VCaP (cell line): Measurements from ENCODE around the gene ERC2.

Experiments used
- H3K27ac ChIP-seq: fragments of 450-650 bp; 2 replicates; pipeline ENCODE4 v1.5.1; 2017
- TF ChIP-seq, protein P1 (sequence below): fragments of 450-650 bp; conservative IDR thresholded peaks from 2 replicates; pipeline ENCODE4 v1.5.1; 2017; ENCODE audit warnings: mild to moderate bottlenecking, moderate library complexity

ERC2 gene

DNA sequence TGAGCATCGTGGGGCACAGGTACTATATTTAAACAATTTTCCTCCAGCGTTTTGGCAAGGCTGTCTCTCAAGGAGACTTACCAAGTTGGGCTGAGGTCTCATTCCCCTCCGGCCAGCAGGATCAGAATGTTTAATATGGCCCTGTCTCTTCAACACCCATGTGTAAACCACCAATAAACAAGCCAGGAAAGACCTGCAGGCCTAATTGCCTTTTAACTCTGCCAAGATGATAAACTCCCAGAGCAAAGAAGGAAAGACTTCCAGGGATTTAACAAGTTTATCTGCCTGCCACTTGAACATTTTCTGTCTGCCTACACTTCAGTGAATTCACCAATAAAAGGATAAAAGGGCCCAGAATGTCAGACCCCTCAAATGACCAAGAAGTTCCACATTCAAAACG lies 850.9 kb downstream of the ERC2 start:
- TF ChIP-seq, protein P1, sequence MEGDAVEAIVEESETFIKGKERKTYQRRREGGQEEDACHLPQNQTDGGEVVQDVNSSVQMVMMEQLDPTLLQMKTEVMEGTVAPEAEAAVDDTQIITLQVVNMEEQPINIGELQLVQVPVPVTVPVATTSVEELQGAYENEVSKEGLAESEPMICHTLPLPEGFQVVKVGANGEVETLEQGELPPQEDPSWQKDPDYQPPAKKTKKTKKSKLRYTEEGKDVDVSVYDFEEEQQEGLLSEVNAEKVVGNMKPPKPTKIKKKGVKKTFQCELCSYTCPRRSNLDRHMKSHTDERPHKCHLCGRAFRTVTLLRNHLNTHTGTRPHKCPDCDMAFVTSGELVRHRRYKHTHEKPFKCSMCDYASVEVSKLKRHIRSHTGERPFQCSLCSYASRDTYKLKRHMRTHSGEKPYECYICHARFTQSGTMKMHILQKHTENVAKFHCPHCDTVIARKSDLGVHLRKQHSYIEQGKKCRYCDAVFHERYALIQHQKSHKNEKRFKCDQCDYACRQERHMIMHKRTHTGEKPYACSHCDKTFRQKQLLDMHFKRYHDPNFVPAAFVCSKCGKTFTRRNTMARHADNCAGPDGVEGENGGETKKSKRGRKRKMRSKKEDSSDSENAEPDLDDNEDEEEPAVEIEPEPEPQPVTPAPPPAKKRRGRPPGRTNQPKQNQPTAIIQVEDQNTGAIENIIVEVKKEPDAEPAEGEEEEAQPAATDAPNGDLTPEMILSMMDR = no peak
- peak overlapping the region; percentile 63 for H3K27ac ChIP-seq

DNA sequence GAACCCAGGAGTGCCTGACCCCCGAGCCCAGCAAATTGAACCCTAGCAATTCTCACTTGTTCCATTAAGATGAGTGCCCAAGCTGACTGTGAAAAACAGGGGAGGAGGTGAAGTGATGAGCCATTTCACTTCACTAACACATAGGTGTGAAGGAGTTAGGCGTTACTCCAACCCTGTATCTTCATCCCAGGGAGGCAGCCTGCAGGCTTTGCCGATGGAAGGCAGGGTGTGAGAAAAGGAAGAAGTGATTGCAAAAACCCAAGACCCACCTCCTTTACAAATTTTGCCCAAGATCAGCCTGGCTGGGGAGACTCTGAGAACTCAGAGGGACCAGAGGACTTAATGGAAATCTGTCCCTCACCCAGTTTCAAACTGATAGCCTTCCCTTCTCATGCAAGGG lies 851.5 kb downstream of the ERC2 start:
- TF ChIP-seq, protein P1 = no peak
- H3K27ac ChIP-seq = peak overlapping the region; percentile 63

DNA sequence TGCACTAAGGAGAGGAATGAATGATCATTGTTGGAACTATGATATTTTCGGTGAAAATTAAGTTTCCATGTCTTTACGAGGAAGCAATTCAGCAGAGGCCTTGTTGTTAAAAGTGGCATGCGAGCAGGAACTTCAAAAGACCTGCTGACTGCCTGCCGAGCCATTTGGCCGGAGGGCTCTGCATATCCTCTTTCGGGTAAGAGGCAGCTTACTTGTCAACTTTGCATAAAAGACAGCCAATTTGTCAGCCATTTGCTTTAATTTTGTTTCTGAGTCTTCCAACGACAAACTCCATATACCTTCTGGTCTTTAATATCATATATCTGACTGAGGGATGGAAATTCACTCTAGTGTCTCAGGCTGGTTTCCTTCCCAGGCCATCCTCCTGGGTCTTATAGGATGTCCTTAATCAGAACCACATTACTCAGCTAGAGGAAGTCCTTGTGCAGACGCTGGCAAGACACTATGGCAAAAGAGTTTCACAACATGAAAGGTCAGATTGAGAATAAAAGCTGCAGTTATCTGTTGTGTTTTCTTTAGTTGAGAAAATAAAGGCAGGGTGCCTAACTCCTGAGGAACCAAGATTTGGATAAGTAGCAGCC lies 852.5 kb downstream of the ERC2 start:
- TF ChIP-seq, protein P1 = no peak
- no peak overlapping the region for H3K27ac ChIP-seq

DNA sequence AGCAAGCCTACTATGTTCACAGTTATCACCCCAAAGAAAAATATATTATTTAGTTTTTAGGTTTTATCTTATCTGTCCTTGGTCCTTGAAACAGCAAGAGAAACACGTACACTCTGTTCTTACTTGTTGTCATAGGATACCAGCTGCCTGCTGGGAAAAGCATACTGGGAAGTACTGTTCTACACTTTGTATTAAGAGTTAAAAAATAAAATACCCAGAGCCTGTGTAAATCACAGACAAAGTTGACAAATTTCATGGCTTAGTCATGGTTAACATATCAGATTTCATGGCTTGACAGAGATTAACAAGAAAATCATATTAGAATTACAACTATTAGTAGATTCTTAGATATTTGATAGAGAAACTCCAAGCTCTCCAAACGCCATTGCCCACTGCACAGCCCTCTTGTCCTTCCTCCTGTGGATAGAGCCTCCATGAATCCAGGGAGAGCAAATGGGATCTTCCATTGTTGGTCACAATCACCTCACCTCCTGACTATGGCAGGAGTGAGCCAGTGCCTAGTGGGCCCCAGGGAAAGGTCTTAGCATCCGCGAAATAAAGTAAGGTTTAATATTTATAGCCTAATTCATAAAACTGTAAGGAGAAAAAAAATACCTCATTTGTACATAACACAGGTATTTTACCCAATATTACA lies 853.1 kb downstream of the ERC2 start:
- TF ChIP-seq, protein P1 = no peak
- H3K27ac ChIP-seq = no peak overlapping the region; the same call in 1 of the 2 replicates

DNA sequence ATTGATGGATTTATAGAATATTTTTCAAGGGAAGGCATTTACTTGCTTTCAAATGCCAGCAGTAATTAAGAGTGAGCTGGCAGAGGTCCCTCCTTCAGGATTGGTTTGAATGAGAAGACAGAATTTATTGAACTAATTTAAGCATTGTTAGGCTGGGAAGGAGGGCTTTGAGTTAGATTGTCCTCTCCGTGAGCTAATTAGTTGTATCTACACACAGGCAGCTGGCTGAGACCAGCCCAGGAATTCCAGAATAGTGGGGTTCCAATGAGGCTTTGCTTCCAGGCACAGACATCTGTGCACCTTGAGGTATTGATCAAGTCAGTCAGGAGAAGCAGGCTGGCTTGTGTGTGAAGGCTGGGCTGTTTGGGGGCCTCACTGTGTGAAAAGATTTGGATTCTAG lies 857.1 kb downstream of the ERC2 start:
- no peak overlapping the region for H3K27ac ChIP-seq
- TF ChIP-seq, protein P1 = no peak

DNA sequence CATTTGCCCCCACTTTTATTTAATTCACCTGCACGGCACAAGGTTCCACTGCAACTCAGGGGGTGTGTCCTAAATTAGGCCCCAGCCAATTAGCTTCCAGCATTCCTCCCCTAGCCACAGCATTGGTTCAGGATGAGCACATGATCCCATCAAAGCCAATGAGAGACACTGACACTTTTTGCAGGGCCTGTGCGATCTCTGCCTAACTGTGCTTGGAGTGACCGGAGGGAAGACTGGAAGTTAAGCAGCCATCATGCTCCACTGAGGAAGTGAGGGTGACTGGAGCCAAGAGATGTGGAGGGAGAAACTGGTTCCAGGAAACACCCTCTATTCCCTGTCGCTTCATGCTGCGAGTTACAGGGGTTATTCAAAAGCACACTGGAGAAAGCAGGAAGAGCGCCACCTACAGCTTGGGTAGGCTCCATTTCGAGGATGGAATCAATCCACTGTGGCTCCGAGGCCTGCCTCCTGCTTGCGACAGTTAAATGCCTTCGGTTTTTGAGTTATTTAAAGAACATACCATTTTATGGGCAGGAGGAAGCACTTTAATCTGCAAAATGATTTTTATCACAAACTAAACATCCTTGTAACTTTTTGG lies 858.9 kb downstream of the ERC2 start:
- TF ChIP-seq, protein P1 = peak; percentile 63
- peak overlapping the region; percentile 8; the same call in 1 of the 2 replicates for H3K27ac ChIP-seq

DNA sequence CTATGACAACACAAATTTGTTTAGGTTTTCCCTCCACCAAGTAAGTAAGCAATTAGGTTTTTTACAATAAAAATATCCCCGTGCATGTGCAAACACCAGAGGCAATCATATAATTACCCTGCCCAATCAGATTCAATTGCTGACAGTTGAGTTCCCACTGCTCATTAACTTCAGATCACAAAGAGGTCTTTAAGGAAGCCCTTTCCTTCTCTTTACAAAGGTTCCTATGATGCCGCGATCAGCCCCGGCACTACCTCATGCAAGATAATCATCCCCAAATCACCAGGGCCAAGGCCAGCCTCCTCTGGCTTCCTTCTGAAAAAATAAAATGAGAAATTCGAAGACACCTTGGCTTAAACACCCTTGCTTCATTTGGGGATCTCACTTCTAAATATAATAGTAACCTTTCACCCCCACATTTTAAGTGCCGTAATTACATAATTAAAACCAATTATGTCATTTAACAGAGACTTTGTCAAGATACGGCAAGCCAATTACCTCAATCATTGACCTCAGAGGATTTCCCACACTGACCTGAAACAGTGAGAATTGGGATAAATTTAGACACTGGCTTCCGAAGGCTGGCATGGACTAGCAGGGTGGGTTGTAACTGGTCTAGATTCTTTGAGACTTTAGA lies 859.8 kb downstream of the ERC2 start:
- no peak overlapping the region for H3K27ac ChIP-seq
- TF ChIP-seq, protein P1 = no peak
